ENCODE data around the gene GPX3.

DNA sequence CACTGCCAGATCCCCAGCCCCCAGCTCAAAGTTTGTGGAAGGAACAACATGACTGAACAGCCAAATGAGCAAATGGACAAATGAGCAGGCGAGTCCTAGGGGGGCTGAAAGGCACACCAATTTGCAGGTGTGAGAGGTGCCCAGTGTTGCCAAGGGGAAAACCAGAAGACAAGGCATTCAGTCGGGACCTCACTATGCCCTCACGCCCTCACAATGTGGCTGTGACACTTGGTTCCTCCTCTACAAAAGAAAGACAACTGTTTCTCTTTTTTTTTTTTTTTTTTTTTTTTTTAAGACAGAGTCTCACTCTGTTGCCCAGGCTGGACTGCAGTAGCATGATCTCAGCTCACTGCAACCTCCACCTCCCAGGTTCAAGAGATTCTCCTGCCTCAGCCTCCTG is 32.4 kb downstream of the GPX3 start:
- TF ChIP-seq POLR2AphosphoS5 (IDR thresholded peaks at IDR 0.05) (no peak), POLR2A (IDR thresholded peaks at IDR 0.05) (no peak)
- TF ChIP-seq, protein P1, sequence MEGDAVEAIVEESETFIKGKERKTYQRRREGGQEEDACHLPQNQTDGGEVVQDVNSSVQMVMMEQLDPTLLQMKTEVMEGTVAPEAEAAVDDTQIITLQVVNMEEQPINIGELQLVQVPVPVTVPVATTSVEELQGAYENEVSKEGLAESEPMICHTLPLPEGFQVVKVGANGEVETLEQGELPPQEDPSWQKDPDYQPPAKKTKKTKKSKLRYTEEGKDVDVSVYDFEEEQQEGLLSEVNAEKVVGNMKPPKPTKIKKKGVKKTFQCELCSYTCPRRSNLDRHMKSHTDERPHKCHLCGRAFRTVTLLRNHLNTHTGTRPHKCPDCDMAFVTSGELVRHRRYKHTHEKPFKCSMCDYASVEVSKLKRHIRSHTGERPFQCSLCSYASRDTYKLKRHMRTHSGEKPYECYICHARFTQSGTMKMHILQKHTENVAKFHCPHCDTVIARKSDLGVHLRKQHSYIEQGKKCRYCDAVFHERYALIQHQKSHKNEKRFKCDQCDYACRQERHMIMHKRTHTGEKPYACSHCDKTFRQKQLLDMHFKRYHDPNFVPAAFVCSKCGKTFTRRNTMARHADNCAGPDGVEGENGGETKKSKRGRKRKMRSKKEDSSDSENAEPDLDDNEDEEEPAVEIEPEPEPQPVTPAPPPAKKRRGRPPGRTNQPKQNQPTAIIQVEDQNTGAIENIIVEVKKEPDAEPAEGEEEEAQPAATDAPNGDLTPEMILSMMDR (IDR thresholded peaks at IDR 0.05): no peak

Data from gastroesophageal sphincter (tissue), 3 donors.